Hippocampal formation (tissue), 2 donors: ENCODE measurements around the gene SLC22A14.

Experiments
- DNase-seq, 2 donors: peaks; one replicate each; lab custom pipeline; 2025; lab: John Stamatoyannopoulos, UW

SLC22A14 gene

GRCh38 chr3:38343797-38344594 lies 61.9 kb downstream of the SLC22A14 start:
- no peak for DNase-seq

- no peak for DNase-seq
These were observed 63.9 kb downstream of the SLC22A14 start for GRCh38 chr3:38345879-38346586.

- DNase-seq: peak; percentile 55 to 76
These were observed 64.7 kb downstream of the SLC22A14 start, which contains the start of gene XYLB for GRCh38 chr3:38346587-38347410. Gene XYLB (plus strand): TSS chr3:38346785. CDS start chr3:38346869, 84 bp downstream.

GRCh38 chr3:38347421-38348200 lies 65.5 kb downstream of the SLC22A14 start:
- no peak for DNase-seq

- peak in 1 of 2 donors; percentile 2 for DNase-seq
These were observed 66.8 kb downstream of the SLC22A14 start for GRCh38 chr3:38348903-38349302.

- no peak for DNase-seq
These were observed 67.7 kb downstream of the SLC22A14 start for GRCh38 chr3:38349684-38350359.

GRCh38 chr3:38353151-38353550 lies 71.1 kb downstream of the SLC22A14 start:
- no peak for DNase-seq

GRCh38 chr3:38354588-38355330 lies 72.7 kb downstream of the SLC22A14 start:
- no peak for DNase-seq

GRCh38 chr3:38359038-38359437 lies 76.9 kb downstream of the SLC22A14 start:
- no peak for DNase-seq

GRCh38 chr3:38360345-38360744 lies 78.3 kb downstream of the SLC22A14 start:
- no peak for DNase-seq

GRCh38 chr3:38361496-38361895 lies 79.4 kb downstream of the SLC22A14 start:
- DNase-seq: no peak

- no peak for DNase-seq
These were observed 80.7 kb downstream of the SLC22A14 start for GRCh38 chr3:38362825-38363224.

- no peak for DNase-seq
These were observed 82.8 kb downstream of the SLC22A14 start for GRCh38 chr3:38364721-38365400.

- no peak for DNase-seq
These were observed 83.5 kb downstream of the SLC22A14 start for GRCh38 chr3:38365469-38366062.

- no peak for DNase-seq
These were observed 84.0 kb downstream of the SLC22A14 start for GRCh38 chr3:38366082-38366481.

GRCh38 chr3:38367779-38368178 lies 85.7 kb downstream of the SLC22A14 start:
- DNase-seq: no peak
